C4-2B (cell line): ENCODE results near the gene GRM4.

Experiments
- ZFX ChIP-seq: fragments of 450-650 bp; IDR thresholded peaks from 2 replicates; pipeline ENCODE4 v1.6.1; 2017
- TF ChIP-seq, protein P1 (sequence below): fragments of 450-650 bp; conservative IDR thresholded peaks from 2 replicates; pipeline ENCODE4 v1.5.1; 2017; ENCODE audit warnings: mild to moderate bottlenecking

DNA sequence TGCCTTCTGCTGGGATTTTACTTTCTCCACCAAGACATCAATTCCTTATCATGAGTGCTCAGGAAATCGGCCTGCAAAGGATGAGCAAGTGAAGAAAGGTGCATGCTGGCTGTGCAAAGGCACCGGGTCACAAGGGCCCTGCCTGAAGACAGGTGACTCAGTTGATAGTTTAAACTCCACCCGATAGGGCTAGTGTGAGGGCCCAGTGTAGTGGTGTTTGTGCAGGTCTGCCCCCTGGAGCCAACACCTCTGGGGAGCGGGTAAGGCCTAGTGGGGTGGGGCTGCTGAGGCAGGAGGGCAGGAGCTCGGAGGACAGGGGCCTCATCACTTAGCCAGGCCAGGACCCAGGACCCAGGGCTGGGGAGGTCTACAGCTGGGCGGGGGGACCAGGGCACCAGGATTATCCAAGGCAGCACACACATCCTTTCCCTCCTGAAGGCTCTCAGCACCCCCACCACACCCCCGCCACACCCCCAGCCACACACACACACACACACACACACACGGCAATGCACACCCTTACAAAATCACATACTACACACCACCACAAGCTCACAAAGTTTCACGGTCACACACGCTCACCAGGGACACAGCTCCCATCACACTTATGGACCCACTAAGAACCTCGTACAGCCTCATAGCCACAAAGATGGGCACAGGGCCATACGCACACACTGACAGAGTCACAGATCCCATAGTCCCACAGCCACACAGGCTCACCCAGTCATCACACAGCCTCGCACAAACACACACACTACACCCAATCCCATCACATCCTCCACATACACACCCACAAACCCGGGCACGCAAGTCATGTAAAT, 75.4 kb downstream of the GRM4 start:
- TF ChIP-seq, protein P1, sequence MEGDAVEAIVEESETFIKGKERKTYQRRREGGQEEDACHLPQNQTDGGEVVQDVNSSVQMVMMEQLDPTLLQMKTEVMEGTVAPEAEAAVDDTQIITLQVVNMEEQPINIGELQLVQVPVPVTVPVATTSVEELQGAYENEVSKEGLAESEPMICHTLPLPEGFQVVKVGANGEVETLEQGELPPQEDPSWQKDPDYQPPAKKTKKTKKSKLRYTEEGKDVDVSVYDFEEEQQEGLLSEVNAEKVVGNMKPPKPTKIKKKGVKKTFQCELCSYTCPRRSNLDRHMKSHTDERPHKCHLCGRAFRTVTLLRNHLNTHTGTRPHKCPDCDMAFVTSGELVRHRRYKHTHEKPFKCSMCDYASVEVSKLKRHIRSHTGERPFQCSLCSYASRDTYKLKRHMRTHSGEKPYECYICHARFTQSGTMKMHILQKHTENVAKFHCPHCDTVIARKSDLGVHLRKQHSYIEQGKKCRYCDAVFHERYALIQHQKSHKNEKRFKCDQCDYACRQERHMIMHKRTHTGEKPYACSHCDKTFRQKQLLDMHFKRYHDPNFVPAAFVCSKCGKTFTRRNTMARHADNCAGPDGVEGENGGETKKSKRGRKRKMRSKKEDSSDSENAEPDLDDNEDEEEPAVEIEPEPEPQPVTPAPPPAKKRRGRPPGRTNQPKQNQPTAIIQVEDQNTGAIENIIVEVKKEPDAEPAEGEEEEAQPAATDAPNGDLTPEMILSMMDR = no peak
- TF ChIP-seq ZFX = no peak
